IgD-negative memory B cell (primary cell): ENCODE results near the gene SEC14L2. TPM values are rescaled to one million over a fixed set of nuclear protein-coding genes. Genes with fewer than 3 reads are reported as not detected.
"Not testable (repeated sequence)": the region's sequence is repeated elsewhere in the genome, so short reads cannot be mapped to it uniquely, and the experiment has no call there.

Experiments used
- H3K27ac Mint-ChIP-seq, 3 donors: one replicate each; pipeline ENCODE4 v1.8.0; 2020 to 2022; ENCODE audit warnings: mild to moderate bottlenecking in 3 of 3, mixed read lengths in 3 of 3, moderate library complexity in 1 of 3
- H3K27me3 Mint-ChIP-seq: one replicate; pipeline ENCODE4 v1.8.0; 2021; ENCODE audit warnings: mixed read lengths
- H3K36me3 Mint-ChIP-seq: one replicate; pipeline ENCODE4 v1.8.0; 2020; ENCODE audit warnings: mild to moderate bottlenecking, mixed read lengths
- H3K4me1 Mint-ChIP-seq, 3 donors: one replicate each; pipeline ENCODE4 v1.8.0; 2020 to 2022; ENCODE audit warnings: mixed read lengths in 3 of 3, mild to moderate bottlenecking in 1 of 3
- H3K4me3 Mint-ChIP-seq, 4 donors: one replicate each; pipeline ENCODE4 v1.8.0; 2020 to 2022; ENCODE audit warnings: mild to moderate bottlenecking in 4 of 4, mixed read lengths in 4 of 4, moderate library complexity in 3 of 4
- H3K9me3 Mint-ChIP-seq, 3 donors: one replicate each; pipeline ENCODE4 v1.8.0; 2020 to 2021; ENCODE audit warnings: mixed read lengths in 3 of 3, mild to moderate bottlenecking in 1 of 3
- polyA plus RNA-seq: library from polyadenylated mRNA; unstranded; fragments of 300-500 nt; fragmentation: Illumina TruSeq; gene quantifications from one replicate; pipeline ENCODE4 v1.2.3, GENCODE V29; 2021

Gene SEC14L2
- polyA plus RNA-seq, 1 donor from 2014 or later: 1.1 TPM

GRCh38 chr22:30457981-30458380, 61.2 kb downstream of the SEC14L2 start:
- H3K9me3 Mint-ChIP-seq: peaks cover 2 to 7% (median 3%) of the 10 kb centered on the region in 3 donors
- no peaks in the 10 kb centered on the region for H3K36me3 Mint-ChIP-seq
- no peaks in the 10 kb centered on the region for H3K4me1 Mint-ChIP-seq
- H3K27me3 Mint-ChIP-seq: peaks cover 13% of the 10 kb centered on the region
- peak overlapping the region in 1 of 3 donors; percentile 31 for H3K27ac Mint-ChIP-seq
- no peak overlapping the region for H3K4me3 Mint-ChIP-seq

GRCh38 chr22:30459181-30460052, 62.6 kb downstream of the SEC14L2 start:
- H3K4me3 Mint-ChIP-seq: no peak overlapping the region
- no peaks in the 10 kb centered on the region for H3K4me1 Mint-ChIP-seq
- no peaks in the 10 kb centered on the region for H3K36me3 Mint-ChIP-seq
- no peak overlapping the region for H3K27ac Mint-ChIP-seq
- H3K27me3 Mint-ChIP-seq: peaks cover 11% of the 10 kb centered on the region
- H3K9me3 Mint-ChIP-seq: peaks cover 2 to 7% (median 3%) of the 10 kb centered on the region in 3 donors

- Mint-ChIP-seq H3K36me3 (no peaks in the 10 kb centered on the region), H3K9me3 (peaks cover 2 to 7% (median 3%) of the 10 kb centered on the region in 3 donors), H3K27ac (no peak overlapping the region), H3K27me3 (peaks cover 15% of the 10 kb centered on the region), H3K4me1 (no peaks in the 10 kb centered on the region), H3K4me3 (no peak overlapping the region)
Observed at GRCh38 chr22:30460147-30460546, 63.3 kb downstream of the SEC14L2 start.

GRCh38 chr22:30460555-30460954, 63.7 kb downstream of the SEC14L2 start:
- H3K27ac Mint-ChIP-seq, H3K9me3 Mint-ChIP-seq, H3K36me3 Mint-ChIP-seq, H3K4me1 Mint-ChIP-seq, H3K4me3 Mint-ChIP-seq: not testable (repeated sequence)
- H3K27me3 Mint-ChIP-seq: peaks cover 16% of the 10 kb centered on the region

GRCh38 chr22:30469165-30469564, 72.3 kb downstream of the SEC14L2 start:
- Mint-ChIP-seq H3K4me1 (no peaks in the 10 kb centered on the region), H3K36me3 (no peaks in the 10 kb centered on the region), H3K27ac (no peak overlapping the region), H3K27me3 (peaks cover 26% of the 10 kb centered on the region), H3K9me3 (peaks cover 0 to 6% (median 0%) of the 10 kb centered on the region in 3 donors), H3K4me3 (no peak overlapping the region)

GRCh38 chr22:30470655-30471054, 73.8 kb downstream of the SEC14L2 start:
- Mint-ChIP-seq H3K36me3 (no peaks in the 10 kb centered on the region), H3K27ac (no peak overlapping the region)

GRCh38 chr22:30471616-30472318, 74.9 kb downstream of the SEC14L2 start, which contains the start of gene SEC14L3:
Gene SEC14L3 (minus strand): TSS chr22:30472017. CDS start chr22:30471958, 59 bp downstream.
- Mint-ChIP-seq H3K27ac (no peak within 1 kb of the TSS), H3K27me3 (peaks cover 21% of the 10 kb centered on the region), H3K9me3 (peaks cover 0 to 4% (median 0%) of the 10 kb centered on the region in 3 donors), H3K4me1 (no peaks in the 10 kb centered on the region), H3K36me3 (no peaks in the 10 kb centered on the region), H3K4me3 (peak within 1 kb of the TSS in 1 of 4 donors; percentile 28)

More at GRCh38 chr22:30470655-30471054, 73.8 kb downstream of the SEC14L2 start:
- no peak overlapping the region for H3K4me3 Mint-ChIP-seq
- no peaks in the 10 kb centered on the region for H3K4me1 Mint-ChIP-seq
- peaks cover 0 to 4% (median 0%) of the 10 kb centered on the region in 3 donors for H3K9me3 Mint-ChIP-seq
- H3K27me3 Mint-ChIP-seq: peaks cover 21% of the 10 kb centered on the region

- Mint-ChIP-seq H3K4me1 (no peaks in the 10 kb centered on the region), H3K9me3 (peaks cover 0 to 4% (median 0%) of the 10 kb centered on the region in 3 donors), H3K27me3 (peaks cover 18% of the 10 kb centered on the region), H3K27ac (peak overlapping the region in 1 of 3 donors; percentile 20), H3K36me3 (no peaks in the 10 kb centered on the region), H3K4me3 (no peak overlapping the region)
Observed at GRCh38 chr22:30472994-30473720, 76.3 kb downstream of the SEC14L2 start.

- H3K27me3 Mint-ChIP-seq: peaks cover 13% of the 10 kb centered on the region
- H3K36me3 Mint-ChIP-seq: no peaks in the 10 kb centered on the region
- H3K9me3 Mint-ChIP-seq: peaks cover 0 to 4% (median 0%) of the 10 kb centered on the region in 3 donors
- no peak overlapping the region for H3K4me3 Mint-ChIP-seq
- peak overlapping the region in 1 of 3 donors; percentile 20 for H3K27ac Mint-ChIP-seq
- no peaks in the 10 kb centered on the region for H3K4me1 Mint-ChIP-seq
Observed at GRCh38 chr22:30474121-30474520, 77.3 kb downstream of the SEC14L2 start.

Other genes starting within 250 kb of the SEC14L2 start
- not detected for gene LIF, start 150.3 kb upstream of the SEC14L2 start, polyA plus RNA-seq
- 0.79 TPM for gene OSM, start 130.2 kb upstream of the SEC14L2 start, polyA plus RNA-seq
- 15.7 TPM for gene CASTOR1, start 107.5 kb upstream of the SEC14L2 start, polyA plus RNA-seq
- 44.0 TPM for gene TBC1D10A, start 70.1 kb upstream of the SEC14L2 start, polyA plus RNA-seq
- 120 TPM for gene SF3A1, start 40.1 kb upstream of the SEC14L2 start, polyA plus RNA-seq
- gene CCDC157, start 40.0 kb upstream of the SEC14L2 start, polyA plus RNA-seq: 1.6 TPM
- gene RNF215, start 9.6 kb upstream of the SEC14L2 start, polyA plus RNA-seq: 0.20 TPM
- gene MTFP1, start 28.8 kb downstream of the SEC14L2 start, polyA plus RNA-seq: 27.8 TPM
- not detected for gene SEC14L3, start 75.0 kb downstream of the SEC14L2 start, polyA plus RNA-seq
- not detected for gene SEC14L4, start 108.7 kb downstream of the SEC14L2 start, polyA plus RNA-seq
- not detected for gene SEC14L6, start 149.7 kb downstream of the SEC14L2 start, polyA plus RNA-seq
- gene GAL3ST1, start 177.6 kb downstream of the SEC14L2 start, polyA plus RNA-seq: not detected
- 36.3 TPM for gene PES1, start 194.9 kb downstream of the SEC14L2 start, polyA plus RNA-seq
- 0.48 TPM for gene TCN2, start 210.2 kb downstream of the SEC14L2 start, polyA plus RNA-seq
- 1.5 TPM for gene SLC35E4, start 238.8 kb downstream of the SEC14L2 start, polyA plus RNA-seq